22Rv1 (cell line): ENCODE measurements around the gene WDR11.

ENCODE experiments used
- H3K27ac ChIP-seq: fragments of 450-650 bp; 2 replicates; pipeline ENCODE4 v1.5.1; 2017
- CTCF ChIP-seq: fragments of 450-650 bp; IDR thresholded peaks from 2 replicates; pipeline ENCODE4 v1.5.1; 2017; ENCODE audit warnings: mild to moderate bottlenecking
- ZFX ChIP-seq: fragments of 450-650 bp; IDR thresholded peaks from 2 replicates; pipeline ENCODE4 v1.6.1; 2017; ENCODE audit warnings: antibody characterized with exemption, borderline replicate concordance

The WDR11 gene

GRCh38 chr10:120946497-120946896 is 95.3 kb downstream of the WDR11 start:
- no peak overlapping the region for H3K27ac ChIP-seq
- TF ChIP-seq ZFX, result no peak
- TF ChIP-seq CTCF, result no peak

- no peak overlapping the region for H3K27ac ChIP-seq
- TF ChIP-seq CTCF (peak; percentile 98), ZFX (no peak)
Observed at GRCh38 chr10:120948889-120949608, 97.9 kb downstream of the WDR11 start.

- no peak overlapping the region for H3K27ac ChIP-seq
- TF ChIP-seq CTCF (no peak), ZFX (no peak)
Observed at GRCh38 chr10:120949609-120950031, 98.5 kb downstream of the WDR11 start.

- no peak overlapping the region for H3K27ac ChIP-seq
- TF ChIP-seq ZFX (no peak), CTCF (no peak)
Observed at GRCh38 chr10:120950051-120950561, 98.9 kb downstream of the WDR11 start.

- no peak overlapping the region for H3K27ac ChIP-seq
- no peak for TF ChIP-seq CTCF
- no peak for TF ChIP-seq ZFX
Observed at GRCh38 chr10:120951288-120951687, 100.1 kb downstream of the WDR11 start.

GRCh38 chr10:120953897-120954296 is 102.7 kb downstream of the WDR11 start:
- H3K27ac ChIP-seq, result no peak overlapping the region
- TF ChIP-seq ZFX (no peak), CTCF (no peak)
